Measurements from ENCODE around the gene CLUH.

CLUH gene

GRCh38 chr17:2710803-2711607 lies 559 bp downstream of the CLUH start (continued):
- TF ChIP-seq PRDM2 (tag by site-specific recombination; IDR thresholded peaks at IDR 0.05; ENCODE audit: borderline replicate concordance) (no peak), ZNF544 (tag by site-specific recombination; IDR thresholded peaks at IDR 0.05) (no peak), REST (tag by site-specific recombination; IDR thresholded peaks at IDR 0.05) (no peak), ZNF704 (tag by site-specific recombination; IDR thresholded peaks at IDR 0.05) (no peak), ZSCAN16 (tag by site-specific recombination; IDR thresholded peaks at IDR 0.05) (no peak), SCRT2 (tag by site-specific recombination; IDR thresholded peaks at IDR 0.05) (no peak), ATF2 (tag by site-specific recombination; IDR thresholded peaks at IDR 0.05; ENCODE audit: low read depth) (no peak), ZNF843 (tag by site-specific recombination; IDR thresholded peaks at IDR 0.05) (0 out of 2 replicates have a peak, but pooled peaks have one; percentile 13)
- TF ChIP-seq, protein P1, sequence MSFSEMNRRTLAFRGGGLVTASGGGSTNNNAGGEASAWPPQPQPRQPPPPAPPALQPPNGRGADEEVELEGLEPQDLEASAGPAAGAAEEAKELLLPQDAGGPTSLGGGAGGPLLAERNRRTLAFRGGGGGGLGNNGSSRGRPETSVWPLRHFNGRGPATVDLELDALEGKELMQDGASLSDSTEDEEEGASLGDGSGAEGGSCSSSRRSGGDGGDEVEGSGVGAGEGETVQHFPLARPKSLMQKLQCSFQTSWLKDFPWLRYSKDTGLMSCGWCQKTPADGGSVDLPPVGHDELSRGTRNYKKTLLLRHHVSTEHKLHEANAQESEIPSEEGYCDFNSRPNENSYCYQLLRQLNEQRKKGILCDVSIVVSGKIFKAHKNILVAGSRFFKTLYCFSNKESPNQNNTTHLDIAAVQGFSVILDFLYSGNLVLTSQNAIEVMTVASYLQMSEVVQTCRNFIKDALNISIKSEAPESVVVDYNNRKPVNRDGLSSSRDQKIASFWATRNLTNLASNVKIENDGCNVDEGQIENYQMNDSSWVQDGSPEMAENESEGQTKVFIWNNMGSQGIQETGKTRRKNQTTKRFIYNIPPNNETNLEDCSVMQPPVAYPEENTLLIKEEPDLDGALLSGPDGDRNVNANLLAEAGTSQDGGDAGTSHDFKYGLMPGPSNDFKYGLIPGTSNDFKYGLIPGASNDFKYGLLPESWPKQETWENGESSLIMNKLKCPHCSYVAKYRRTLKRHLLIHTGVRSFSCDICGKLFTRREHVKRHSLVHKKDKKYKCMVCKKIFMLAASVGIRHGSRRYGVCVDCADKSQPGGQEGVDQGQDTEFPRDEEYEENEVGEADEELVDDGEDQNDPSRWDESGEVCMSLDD (tag by site-specific recombination; IDR thresholded peaks at IDR 0.05) = peak; percentile 28; the same call in 1 of the 2 replicates
